Measurements from ENCODE around the gene EXOSC2.

The EXOSC2 gene

DNA sequence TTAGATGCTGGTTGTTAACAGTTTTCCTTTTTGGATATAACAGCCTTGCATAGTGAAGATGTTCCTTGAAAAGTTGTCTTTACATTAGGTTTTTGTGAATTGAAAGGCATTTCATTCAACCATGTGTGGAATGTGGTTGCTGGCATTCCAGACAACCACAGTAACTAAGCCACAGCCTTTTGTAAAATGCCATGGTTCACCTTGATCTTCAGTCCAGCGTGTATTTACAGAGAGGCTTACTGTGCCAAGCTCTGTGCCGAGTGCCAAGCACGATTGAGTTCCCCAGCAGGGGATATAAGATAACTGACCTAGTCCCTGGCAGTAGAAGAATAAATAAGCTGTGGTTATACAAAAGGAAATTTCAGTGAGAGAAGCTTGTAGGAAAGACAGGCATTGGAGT lies 4.9 kb downstream of the EXOSC2 start:
- DNase-seq: no peak

DNA sequence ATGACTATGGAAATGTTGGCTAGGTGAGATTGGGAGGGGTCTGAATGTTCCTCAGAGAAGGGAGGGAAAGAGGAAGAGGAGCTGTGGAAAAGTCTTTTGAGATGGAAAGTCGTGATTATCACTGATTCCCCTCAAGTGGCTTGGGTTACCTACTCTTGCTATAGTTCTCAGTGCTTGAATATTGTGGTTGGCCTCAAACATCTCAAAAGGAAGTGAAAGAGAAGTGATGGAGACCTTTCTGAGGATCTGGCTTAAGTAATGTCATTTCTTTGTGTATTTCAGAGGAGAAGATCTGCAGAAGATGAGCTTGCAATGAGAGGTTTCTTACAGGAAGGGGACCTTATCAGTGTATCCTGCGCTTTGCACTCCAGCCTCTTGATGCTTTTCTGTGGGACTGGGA lies 5.5 kb downstream of the EXOSC2 start:
- no peak for DNase-seq

DNA sequence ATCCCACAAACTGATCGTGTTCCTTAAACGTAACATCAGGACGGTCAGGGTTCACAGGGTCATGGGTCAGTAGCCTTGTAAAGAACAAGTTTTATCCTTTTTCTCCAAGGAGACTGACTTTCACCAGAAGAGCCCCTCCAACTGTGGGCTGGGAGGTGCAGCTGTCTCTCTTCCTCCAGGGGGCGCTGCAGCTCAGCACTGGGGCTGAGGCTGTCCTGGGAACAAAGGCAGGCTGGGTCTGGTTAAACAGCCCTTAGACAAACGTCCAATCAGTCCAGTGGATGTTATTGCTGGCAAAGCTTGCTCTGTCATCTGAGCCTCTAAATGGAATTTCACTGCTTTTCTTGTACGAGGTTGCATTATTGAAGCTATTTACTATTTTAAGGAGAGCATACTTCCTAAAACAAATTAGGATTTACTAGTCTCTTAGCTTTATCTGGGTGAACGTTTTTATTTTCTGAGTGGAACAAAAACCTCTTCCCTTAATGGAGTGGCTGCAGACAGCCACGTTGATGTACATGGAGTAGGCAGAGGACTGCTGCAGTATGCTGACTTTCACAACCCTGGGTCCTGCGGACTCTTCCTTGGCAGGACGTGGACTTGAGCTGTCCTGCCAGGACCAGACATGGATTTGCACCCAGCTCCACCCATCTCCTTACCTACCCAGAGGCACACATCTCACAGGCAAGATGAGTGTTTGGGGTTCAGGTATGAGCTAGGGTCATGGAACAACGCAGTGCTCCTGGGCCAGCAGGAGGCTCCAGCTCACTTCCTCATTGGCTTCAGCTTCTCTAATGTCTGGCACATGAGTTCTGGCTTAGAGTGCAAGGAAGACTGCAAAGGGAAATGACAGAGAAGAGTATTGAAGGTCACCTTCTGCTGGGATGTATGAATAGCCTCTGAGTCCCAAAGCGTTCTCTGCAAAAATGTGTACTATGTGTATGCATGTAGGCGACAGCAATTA lies 7.8 kb downstream of the EXOSC2 start:
- peak; percentile 20 for DNase-seq

DNA sequence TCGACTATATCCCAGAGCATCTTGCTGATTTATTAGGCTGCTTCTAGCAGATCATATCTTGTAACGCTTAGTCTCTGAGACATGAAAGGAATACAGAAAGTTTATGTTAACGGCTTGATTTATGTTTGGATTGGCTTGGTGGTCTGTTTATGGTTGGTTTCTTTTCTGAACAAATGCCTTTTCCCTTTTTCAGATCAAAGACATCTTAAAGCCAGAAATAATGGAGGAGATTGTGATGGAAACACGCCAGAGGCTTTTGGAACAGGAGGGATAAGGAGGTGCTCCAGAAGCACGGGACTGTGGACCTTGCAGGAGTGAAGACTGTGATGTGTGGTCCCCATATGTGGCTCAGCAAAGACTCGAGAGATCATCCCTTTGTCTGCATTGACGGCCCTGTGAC lies 9.9 kb downstream of the EXOSC2 start:
- DNase-seq: no peak

DNA sequence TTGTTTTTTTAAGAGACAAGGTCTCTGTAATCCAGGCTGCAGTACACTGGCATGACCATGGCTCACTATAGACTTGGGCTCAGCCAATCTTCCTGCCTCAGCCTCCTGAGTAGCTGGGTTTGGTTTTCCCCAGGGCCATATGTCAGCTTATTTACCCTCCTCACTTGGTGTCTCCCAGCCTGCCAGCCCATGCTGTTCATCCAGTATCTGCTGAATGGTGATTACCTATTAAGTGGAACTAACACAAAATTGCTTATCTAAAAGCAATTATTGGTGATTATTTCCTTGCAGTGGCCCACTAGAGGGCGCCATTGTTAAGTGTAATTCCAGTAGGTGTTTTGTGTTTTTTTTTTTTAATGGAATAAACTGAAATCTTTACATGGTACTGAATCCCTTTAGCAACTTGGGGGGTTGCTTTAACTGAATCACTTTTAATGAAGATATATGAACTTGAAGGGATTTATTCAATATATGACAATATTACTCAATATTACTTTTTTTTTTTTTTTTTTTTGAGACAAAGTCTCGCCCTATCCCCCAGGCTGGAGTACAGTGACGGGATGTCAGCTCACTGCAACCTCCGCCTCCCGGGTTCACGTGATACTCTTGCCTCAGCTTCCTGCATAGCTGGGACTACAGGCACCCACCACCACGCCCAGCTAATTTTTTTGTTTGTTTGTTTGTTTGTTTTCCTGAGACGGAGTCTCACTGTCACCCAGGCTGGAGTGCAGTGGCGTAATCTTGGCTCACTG lies 13.8 kb downstream of the EXOSC2 start:
- peak; percentile 34 for DNase-seq

DNA sequence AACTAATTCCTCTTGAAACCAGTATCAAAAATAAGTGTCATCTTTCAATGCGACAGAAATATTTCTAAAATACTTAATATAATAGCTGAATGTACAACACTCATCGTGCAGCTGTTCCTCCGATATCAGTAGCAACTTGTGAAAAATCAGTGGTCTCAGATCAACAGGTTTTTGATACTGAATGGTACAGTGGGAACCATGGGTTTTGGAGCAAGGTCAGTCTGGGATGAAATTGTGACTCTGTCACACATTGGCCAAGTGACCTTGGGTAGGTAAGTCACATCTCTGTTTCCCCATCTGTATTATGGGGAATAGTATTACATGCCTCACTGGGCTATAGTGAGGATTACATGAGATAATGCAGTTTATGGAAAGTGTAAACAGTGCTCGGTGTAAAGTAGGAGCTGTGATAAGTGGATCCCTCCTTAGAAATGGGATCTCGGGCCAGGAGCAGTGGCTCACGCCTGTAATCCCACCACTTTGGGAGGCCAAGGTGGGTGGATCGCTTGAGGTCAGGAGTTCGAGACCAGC lies 17.3 kb downstream of the EXOSC2 start:
- DNase-seq: no peak

DNA sequence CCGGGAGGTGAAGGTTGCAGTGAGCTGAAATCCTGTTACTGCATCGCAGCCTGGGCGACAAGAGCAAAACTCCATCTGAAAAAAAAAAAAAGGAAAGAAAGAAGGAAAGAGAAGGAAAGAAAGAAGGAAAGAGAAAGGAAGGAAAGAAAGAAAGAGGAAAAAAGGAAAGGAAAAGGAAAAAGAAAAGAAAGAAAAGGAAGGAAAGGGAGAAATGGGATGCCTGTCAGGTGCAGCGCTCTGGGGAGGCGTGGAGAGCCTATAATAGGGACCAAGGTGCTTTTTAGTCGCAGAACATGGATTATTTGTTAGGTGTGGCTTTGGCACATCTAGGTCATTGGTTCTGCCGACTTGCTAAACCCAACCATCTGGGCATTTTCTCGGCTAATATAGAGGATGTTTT lies 17.9 kb downstream of the EXOSC2 start:
- DNase-seq: no peak

DNA sequence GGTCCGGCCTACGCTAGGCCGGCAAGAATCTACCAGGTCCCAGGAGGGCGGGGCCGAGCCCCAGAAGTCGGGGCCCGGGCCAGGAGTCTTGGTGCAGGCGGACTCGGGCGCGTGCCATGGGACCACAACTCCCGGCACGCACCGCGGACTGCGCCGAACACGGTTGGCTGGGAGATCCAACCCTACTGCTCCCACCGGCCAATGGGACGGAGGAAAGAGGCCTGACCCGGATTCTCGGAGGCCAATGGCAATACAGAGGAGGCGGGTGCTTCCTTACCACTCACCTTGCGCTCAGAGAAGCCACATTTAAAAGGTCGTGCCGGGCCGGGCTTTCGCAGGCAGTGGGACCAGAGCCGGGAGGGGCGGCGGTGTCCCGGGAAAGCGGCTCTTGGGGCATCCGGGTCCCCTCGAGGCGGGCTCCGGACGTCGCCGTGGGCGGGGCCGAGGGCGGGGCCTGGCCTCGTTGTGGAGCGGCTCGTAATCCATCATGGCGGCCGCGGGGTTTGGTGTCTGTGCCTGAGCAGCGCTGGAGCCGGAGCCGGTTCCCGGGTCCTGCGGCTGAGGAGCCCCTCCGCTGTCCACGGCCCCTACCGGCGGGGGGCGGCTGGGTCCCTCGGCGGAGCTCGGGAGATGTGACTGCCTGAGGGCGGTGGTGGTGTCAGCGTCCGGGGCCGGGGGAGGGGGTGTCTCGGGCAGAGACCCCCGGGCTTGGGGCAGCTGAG lies 19.1 kb downstream of the EXOSC2 start:
- peak; percentile 96 for DNase-seq

DNA sequence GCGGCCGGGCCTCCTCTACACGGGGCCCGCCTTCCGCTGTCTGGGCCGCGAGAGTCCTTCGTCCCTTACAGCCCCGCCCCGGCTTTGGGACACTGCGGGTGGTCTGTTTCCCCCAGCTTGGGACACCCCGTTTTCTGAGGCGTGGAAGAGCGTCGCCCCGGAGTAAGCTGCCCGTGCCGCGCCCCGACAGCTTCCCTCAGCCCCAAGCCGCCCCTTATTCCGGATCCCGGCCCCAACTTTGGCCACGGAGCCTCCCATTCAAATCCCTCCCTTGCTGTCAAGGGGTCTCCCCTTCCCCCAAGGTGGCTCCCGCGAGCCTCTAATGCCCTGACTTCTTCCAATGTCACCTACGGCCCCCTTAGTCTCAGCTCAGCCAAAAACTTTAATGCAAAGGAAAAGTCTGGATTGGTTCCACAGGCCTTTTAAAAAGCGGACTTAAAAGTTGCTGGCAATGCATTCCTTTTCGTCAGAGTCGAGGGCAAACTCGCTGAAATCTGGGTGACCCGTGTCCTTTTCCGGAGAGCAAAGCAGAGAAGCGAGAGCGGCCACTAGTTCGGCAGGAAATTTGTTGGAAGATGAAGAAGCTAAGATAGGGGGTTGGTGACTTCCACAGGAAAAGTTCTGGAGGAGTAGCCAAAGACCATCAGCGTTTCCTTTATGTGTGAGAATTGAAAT lies 19.8 kb downstream of the EXOSC2 start:
- no peak for DNase-seq

DNA sequence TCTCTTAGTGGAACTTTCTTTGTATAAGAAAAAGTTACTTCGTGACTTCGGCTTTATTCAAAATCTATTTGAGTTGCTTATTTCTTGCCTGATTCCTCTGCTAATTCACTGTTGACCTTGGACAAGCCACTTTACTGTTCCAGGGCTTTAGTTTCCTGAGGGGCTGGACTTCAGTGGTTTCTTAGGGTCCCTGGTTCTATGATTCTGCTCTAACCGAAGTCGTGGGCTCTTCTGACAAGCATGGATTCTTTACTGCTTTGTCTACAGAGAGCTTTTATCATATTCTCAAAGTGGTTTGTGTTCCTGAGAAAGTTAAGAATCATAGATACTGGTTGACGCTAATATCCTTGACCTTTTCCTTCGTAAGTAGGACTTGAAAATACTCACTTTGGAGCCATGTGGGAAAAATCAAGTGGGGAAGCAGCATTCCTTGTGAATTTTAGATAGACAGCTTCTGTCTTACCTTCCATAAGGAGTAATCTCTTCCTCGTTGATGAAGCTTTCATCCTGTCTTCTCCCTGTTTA lies 21.1 kb downstream of the EXOSC2 start:
- no peak for DNase-seq

DNA sequence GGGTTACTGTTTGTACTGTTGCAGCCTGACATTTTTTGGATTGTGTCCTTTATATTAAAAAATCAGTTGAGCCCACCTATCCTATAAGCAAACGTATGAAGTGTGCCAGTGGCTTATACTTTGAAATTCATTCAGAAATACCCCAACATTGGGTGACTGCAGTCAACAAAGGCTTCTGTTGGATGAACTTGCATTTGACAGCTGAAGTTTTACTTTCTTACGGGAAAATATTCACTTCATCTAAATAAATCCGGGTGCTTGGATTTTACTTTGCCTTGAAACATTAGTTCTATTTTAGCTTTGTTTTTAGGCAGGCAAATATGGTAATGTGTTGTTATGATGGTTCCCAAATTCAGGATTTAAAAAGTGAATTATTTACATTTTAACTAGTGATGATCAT lies 21.7 kb downstream of the EXOSC2 start:
- no peak for DNase-seq

DNA sequence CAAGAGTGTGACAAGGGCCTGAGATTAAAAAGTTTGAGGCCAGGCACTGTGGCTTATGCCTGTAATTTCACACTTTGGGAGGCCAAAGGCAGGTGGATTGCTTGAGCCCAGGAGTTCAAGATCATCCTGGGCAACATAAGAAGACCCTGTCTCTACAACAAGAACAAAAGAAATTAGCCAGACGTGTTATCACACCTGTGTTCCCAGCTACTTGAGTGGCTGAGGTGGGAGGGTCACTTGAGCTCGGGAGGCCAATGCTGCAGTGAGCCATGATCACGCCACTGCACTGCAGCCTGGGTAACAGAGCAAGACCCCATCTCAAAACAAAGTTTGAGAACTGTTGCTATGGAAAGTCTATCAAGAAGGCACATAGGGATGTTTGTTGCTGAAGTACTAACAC lies 25.0 kb downstream of the EXOSC2 start:
- DNase-seq: no peak

DNA sequence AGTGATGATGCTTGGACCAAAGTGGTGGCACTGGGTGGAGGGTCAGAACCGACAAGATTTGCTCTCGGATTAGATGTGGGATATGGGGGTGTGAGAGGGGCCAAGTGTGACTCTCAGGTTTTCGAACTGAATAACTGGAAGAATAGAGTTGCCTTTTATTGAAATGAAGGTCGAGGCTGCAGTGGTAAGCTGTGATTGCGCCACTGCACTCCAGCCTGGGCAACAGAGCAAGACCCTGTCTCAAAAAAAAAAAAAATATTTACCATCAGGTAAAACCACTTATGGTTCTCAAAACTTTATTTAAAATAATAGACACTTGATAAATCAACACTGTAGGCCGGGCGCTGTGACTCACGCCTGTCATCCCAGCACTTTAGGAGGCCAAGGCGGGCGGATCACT lies 27.2 kb downstream of the EXOSC2 start:
- DNase-seq: no peak

DNA sequence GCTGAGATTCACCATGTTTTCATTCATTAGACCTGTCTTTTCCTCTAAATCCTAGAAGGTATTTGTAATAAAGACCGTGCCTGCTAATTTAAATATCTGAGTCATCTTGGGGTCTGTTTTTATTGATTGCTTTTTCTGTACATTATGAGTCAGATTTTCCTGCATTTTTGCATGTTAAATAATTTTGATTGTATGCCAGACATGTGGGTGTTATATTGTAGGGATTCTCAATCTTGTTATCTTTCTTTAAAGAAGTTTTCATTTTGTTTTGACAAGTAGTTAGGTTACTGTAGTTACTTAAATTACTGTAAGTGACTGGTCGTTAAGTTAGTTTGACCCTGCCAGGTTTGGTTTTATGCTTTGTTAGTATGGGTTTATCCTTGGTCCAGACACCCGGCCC lies 35.1 kb downstream of the EXOSC2 start:
- DNase-seq: no peak

DNA sequence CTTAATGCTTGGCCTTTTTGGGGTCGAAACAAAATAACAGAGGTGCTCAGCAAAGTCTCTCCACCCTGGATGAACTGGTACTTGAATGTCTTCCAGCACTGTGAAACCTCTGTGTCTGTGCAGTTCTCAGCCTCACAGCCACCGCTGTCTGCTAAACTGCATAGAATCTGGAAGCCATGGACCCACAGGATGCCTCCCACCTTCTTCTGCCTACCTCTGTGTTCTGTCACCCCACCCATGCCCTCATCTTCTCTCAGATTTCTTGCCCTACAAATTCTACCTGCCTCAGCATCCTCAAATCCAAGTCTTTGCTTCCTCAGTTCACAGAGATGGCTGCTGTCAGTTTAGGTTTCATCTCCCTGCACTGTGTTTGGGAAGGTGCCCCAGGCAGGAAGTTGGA lies 35.6 kb downstream of the EXOSC2 start:
- DNase-seq: no peak

DNA sequence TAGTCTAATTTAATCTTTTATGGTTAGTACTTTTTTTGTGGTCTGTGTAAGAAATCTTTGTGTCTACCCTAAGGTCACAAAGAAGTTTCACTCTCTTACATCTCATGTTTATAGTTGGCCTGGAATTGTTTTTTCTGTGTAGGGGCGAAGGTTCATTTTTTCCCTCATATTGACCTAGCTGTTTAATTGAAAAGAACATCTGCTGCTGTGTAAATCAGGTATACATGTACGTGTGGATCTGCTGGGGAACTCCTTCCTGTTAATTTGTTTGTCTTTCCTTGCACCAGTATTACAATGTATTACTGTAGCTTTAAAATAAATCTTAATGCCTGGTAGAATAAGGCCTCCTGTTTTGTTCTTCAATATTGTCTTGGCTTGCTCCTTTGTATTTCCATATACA lies 37.8 kb downstream of the EXOSC2 start:
- no peak for DNase-seq

DNA sequence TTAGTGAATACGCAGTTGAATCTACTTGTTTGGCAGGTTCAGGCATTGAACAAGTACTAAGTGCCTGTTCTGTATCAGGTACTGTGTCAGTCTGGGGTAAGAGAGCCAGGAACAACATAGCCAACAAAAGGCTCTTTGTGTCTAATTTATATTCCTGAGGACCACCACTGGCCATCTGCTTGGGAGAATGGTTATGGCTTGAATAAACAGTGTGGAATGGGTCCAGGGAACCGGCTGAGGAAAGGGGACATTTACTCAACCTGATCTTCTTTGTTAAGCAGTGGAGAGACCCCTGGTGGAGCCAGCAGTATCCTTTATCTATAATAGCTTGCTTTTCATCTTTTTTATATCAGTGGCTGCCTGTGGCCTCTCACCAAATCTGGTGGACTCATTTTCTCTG lies 38.6 kb downstream of the EXOSC2 start:
- no peak for DNase-seq

DNA sequence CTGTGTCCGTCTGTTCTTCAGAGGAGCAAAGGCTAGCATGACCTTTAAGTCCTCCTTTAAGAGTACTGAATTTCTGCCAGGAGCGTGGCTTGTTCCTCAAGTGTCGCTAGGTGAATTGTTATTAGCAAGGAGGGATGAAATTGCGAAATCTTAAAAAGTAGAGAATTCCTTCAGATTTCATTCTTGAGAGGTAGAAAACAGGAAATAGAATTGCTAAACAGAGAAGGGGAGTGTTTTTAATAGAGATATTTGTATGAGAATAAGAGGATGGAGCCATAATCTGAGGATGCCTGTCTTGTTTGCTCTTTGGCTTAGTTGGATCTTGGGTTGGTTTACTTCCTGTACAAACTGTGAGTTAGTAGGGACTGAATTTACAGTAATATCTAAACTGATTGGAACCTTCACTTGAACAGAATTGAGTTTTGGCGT lies 39.2 kb downstream of the EXOSC2 start:
- no peak for DNase-seq

DNA sequence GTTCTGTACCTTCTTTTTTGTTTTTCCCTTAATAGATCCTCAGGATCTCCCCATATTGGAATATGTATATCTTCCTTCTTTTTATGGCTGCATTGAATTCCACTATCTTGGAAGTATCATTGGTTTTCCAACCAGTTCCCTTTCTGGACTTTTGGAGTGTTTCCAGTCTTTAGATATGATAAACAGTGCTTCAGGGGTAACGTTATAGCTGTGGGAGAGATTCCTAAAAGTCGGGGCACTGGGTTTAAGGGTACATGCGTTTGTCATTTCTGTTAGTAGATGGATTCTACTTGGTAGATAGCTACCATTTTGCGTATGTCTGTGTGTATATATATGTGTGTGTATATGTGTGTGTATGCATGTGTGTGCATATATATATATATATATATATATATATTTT lies 42.0 kb downstream of the EXOSC2 start:
- no peak for DNase-seq

DNA sequence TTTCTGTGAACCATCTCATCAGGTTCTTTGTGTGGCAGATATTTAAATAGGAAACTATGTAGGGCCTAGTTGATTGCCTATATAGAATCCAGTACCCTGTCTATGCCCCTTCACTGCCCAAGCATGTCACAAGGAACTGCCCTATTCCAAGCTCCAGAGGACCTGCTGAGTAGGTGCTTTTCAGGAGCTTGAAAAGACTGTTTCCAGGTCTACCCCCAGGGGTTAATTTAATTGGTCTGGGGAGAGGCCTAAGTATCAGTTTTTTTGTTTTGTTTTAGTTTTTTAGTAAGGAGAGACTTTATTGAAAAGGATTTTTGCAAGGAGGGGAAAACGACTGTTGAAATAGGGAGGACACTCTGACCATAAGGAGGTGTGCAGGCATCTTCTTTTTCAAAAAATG lies 43.3 kb downstream of the EXOSC2 start:
- no peak for DNase-seq

DNA sequence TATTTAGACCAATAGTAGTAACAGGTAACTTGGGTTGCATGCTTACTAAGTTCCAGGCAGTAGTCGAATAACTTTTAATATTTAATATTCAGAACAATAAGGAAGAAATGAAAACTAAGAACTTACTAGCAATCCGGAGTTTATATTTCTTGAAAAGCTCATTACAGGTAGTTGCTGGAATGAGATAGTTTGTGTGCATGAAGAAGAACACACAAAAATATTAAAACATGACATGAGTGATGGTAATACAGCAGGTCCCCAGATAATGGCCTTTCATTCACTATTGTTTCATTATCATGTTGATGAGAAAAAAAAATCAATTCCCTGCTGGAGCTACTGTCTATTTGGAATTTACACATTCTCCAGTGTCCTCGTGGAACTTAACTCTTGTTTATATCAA lies 44.7 kb downstream of the EXOSC2 start:
- no peak for DNase-seq

DNA sequence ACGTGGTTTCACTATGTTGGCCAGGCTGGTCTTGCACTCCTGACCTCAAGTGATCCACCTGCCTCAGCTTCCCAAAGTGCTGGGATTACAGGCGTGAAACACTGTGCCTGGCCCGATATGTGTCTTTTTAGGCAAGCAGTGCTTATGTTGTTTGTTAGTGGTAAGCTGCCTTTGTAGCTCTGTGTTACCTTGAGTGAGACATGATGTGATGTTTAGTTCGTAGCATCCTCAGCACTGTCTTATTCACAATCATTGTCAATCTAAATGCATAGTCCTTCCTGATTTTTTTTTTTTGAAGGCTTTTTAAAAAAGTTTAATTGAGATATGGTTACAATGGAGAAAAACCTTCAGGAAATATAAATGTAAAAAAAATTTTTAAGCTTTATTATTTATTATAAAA lies 45.5 kb downstream of the EXOSC2 start:
- no peak for DNase-seq
